Measurements from ENCODE around the gene CAPG.
A peak's percentile ranks its signal among the peaks of the same experiment; 100 is the strongest.
"Not testable (repeated sequence)": the region's sequence is repeated elsewhere in the genome, so short reads cannot be mapped to it uniquely, and the experiment has no call there.

CAPG gene

DNA sequence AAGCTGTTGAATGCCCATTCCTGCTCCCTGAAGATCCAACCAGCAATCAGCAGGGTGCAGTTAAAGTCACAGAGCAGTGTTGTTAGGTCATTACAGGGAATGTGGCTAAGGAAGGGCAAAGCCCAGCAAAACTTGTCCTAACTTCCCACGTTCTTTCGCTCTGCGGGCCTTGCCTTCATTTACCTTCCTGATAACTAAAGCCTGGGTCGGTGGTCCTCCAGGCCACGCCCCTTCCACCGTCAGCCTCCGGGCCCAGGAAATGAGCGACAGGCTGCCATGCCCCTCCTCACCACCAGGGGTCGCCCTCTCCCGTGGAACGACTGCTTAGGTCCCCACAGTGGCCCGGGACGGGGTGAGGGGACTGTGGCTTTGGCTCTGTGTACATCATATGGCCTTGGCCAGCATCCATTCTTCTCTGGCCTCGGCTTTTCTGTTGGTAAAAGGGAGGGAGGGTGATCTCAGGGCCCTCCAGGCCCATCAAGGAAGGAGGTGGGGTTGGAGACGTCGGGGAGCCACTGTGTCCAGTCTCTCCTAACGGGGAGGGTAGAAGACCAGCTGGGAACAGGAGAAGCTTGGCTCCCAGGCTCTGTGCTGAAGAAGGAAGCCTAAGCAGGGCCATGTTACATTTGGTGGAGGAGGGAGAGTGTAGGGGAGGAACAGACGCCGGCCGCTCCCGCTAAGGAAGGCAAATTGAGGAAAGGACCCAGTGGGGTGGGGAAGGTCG lies 10.5 kb upstream of the CAPG start:
- peak; percentile 75 to 85 for DNase-seq (ENCODE audit: low read depth in 2 of 2)

DNA sequence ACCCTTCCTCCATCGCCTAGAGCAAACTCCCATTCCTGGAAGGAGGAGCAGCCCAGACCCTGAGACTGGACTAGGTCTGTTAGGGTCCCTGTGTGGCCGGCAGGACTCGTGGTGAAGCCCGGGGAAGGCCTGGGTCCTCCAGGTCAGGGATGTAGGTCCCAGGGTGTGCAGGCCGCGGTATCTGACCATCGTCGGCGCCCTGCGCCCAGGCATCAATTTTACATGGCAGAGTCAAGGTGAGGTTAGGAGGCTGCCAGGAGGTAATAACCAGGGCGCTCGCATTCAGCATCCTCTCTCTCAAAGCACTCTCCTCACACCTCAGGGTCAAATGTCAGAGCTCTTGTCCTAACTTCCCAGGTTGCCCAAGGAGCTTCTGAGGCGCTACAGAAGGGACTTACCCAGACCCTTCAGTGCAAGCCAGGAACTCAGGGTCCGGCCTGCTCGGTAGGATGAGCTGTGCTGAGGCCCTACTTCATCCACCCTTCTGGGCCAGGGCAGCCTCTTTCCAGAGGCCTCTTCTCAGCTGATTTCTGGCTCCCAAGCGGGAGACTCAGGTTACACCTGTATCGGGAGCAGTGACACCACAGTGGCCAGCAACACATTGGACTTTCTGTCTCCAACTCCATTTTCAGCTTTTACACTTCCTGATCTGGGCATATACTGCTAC lies 9.0 kb upstream of the CAPG start:
- no peak for DNase-seq (ENCODE audit: low read depth in 2 of 2)

DNA sequence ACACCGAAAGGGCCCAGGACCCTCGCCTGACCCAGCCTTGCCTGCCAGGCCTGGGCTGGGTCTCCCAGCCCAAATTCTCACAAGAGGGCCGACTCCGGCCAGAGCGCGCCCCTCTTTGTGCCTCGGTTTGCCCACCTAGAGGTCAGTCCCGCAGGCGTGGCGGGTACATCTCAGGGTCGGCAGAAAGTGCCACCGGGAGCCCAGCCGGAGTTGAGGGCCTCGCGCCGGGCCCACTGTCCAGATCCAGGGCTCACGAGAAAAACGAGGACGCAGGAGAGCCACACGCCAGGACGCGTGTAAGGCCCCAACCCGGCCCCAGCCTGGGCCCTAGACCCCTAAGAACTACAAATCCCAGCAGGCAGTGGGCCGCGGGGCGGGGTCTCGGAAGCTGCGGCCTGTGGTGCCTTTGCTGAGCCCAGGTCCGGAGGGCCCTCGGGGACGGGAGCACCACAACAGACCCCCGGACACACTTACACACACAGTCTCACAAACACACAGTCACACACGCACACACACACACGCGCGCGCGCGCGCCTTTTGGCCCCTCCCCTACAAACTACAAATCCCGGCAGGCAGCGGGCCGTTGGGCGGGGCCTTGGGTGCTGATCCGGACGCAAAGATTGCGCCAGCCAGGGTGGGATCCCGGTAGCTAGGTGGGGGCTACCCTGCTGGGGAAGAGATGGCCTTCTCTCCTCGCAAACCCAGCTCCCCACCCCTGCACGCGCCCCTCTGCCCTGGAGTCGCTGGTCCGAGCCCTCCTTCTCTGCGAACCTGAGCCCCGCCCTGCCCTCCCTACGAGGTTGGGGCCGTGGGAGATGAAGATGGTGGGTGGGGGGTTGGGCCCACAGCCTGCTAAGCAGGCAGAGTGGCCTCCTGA lies 8.2 kb upstream of the CAPG start, which contains the start of gene SH2D6:
TSS of gene SH2D6 (plus strand) at position 583 of the 877 bp plus-strand sequence. CDS start 10,752 bp downstream, outside the sequence.
- peak; percentile 64 for DNase-seq (ENCODE audit: low read depth in 2 of 2)

DNA sequence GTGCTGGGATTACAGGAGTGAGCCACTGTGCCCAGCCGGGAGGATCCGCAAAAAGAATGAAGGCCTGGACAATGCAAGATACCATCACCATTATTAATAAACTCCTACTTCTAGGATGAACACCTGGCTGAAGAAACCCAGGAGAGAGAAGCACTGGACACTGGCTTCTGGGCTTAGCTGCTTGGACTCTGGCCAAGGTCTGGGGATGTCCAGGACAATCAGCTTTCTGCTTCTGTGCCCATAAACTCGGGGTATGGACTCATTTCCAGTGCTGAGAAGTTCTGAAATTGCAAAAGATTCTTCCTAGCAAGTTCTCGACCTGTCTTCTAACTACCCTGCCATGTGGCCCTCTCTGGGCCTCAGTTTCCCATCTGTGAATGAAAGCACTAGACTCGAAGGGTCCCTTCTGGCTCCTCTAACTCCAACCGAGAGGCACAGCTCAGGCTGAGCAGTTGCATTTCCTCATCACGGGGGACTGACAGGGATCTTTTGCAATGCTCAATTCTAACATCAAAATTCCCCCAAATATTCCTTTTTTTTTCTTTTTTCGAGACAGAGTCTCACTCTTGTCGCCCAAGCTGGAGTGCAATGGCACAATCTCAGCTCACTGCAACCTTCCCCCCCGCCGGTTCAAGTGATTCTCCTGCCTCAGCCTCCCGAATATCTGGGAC lies 5.9 kb upstream of the CAPG start:
- DNase-seq (ENCODE audit: low read depth in 2 of 2) = no peak

DNA sequence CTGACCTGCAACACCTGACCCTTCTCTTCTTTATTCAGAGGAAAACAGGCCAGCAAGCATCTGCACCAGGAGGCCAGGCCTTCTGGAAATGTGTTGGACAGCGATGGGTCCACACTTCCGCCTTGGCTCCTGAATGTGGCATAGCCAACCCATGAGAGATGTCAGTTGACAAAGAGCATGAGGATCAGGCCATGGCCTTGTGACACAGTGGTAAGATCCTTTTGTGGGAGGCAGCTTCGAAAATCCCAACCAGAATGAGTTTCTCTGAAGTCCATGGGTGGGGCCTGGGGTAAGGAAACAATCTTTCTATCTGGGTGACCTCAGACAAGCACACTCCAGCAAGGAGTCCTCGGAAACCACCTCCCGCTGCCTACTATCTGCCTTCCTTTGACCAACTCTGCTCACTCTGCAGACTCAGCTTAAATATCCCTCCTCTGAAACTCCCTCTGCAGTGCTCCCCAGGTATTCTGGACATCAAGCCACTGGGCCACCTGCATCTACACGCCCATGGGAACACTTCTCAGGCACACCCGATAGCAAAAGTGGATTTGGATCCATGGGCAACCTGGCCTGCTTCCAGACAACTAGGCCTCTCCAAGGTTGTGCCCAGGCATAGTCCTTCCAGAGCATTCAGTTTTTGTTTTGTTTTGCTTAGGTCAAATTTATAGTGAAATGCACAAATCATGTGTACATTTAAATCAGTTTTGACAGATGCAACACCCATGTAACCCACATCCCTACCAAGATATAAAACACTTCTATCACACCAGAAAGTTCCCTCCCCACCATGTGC lies 4.8 kb upstream of the CAPG start:
- no peak for DNase-seq (ENCODE audit: low read depth in 2 of 2)

DNA sequence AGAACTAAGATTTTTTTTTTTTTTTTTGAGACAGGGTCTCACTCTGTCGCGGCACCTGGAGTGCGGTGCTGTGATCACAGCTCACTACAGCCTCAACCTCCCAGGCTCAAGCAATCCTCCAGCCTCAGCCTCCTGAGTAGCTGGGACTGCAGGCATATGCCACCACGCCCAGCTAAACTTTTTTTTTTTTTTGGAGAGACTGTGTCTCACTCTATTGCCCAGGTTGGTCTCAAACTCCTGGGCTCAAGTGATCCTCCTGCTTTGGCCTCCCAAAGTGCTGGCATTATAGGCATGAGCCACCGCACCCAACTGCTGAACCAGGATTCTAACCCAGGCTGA lies 4.2 kb upstream of the CAPG start:
- not testable (repeated sequence) for DNase-seq (ENCODE audit: low read depth in 2 of 2)

DNA sequence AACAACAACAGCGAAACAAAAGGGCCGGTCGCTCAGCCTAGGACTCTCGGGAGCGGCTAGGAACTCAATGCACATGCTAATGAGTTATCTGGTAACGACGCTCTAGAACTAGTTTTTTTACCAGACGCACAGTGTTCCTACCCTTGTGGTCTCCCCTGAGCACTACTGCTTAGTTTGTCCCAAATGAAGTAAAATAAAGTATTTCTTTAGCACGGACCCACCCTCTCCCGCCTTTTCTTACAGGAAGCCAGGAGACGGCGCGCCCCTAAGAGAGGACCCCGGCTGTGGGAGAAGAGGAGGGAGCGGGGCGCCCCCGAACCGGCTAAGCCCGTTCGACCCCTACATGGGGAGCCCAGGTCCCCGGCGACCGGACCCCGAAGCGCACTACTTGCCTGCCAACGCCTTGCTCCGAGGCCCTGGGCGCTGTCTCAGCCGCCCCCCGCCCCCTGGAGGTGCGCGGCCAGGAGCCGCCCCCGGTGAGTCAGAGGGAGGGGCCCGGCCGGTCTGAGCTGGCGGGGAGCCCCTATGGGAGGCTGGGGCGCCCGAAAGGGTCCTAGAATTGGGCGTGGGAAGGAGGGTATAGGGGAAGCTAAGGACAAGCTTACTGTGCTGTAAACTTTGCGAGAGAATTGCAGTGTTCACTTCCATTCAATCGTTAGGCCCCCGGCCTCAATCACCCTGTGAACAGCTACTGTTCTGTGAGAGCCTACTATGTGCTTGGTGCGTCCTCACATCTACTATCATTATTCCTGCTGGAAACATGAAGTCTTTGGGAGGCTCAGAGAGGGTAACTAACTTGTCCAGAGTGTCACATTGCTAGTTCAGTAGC lies 3.6 kb upstream of the CAPG start:
- peak in 1 of 2 donors; percentile 19 for DNase-seq (ENCODE audit: low read depth in 2 of 2)

DNA sequence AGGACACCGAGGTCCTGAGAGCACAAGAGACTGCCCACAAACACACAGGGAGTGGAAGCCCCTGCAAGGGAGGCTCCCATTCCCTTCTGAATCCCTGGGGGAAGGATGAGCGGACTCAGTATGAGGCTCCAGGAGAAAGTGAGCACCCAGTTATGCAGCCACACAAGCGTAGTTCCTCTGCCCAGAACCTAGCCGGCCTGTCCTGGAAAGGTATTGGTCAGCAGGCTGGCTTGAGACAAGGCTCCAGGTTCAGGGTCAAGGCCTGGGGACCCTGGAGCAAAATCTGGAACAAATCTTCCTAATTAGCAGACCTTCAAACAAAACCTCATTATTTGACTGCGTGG lies 1.2 kb upstream of the CAPG start:
- no peak for DNase-seq (ENCODE audit: low read depth in 2 of 2)

DNA sequence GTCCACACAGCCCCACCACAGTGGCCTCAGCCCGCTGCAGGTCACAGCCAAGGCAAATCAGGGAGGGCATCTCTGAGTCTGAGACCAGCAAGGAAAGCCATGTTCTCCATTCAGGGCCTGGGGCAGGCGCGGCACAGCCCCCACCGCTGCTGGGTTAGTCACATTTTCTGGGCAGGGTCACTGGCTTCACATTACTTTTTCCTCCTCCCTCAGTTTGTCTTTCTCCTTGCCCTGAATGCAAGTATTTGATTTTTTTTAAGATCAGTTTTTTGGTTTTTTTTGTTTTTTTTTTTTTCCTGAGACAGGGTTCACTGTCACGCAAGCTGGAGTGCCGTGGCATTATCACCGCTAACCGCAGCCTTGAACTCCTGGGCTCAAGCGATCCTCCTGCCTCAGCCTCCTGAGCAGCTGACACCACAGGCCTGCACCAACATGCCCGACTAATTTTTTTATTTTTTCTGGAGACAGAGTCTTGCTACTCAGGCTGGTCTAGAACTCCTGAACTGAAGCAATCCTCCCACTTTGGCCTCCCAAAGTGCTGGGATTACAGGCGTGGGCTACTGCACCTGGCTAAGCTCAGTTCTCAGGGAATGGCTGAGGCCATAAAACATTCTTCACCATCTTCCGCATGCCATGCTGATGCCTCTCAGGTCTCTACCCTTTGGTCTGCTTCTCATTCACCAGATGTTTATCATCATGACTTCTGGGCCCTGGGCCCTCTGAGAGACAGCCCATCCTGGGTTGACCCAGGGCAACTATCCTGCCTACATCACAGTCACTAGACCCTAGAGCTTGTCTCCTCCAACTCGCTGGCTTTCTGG lies 628 bp upstream of the CAPG start:
- no peak for DNase-seq (ENCODE audit: low read depth in 2 of 2)

DNA sequence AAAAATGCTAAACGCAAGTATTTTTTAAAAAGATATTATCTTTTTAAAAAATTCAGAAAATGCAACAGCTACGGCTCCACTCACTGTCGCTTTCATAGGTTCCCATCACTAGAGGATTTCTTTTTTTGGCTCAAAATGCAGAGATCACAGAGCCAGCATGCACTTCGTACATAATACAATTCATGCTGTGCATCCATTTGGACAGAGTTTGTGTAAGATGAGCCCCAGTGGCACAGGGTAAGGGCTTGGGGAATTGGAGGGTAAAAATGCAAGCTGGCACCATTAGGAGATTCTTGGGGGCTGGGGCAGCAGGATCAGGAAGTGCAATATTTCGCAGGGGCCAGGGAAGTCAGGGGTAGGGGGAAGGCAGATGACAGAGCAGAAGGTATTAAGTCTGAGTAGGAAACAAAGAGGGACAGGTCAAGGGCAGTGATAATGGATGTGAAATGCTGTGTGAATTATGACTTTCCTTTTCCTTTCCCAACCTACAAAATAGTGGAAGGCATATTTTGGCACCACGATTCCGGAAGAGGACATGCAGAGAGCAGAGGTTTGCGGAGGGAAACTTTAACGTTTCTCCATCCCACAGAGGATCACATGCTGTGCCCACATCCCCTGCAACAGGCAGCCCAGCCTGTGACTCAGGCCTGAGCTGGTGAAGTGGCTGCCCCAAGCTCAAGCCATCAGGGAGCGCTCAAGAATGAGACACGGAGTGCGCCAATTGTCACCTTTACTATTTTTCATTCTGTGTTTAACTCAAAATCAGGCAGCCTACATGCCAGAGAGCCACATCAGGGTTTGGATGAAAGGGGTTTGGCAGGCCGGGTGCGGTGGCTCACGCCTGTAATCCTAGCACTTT lies 4.7 kb downstream of the CAPG start:
- peak; percentile 44 to 58 for DNase-seq (ENCODE audit: low read depth in 2 of 2)

DNA sequence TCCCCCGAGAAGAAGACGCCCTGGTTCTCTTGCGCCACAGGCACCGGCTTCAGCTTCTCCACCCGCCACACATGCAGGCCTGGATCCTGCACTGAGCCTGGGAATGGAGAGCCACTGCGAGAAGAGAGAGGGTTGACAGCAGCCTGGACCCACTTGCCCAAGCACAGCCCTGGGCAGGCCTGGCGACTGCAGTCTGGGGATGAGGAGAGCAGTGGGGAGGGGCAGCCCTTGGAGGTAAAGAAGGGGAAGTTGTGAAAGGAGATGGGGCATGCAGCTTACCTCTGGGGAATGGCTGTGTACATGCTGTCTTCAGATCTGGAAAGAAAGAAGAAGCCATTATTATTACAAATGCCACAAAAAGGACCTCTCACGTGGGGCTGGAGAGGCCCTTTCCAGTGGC lies 8.3 kb downstream of the CAPG start:
- DNase-seq (ENCODE audit: low read depth in 2 of 2) = no peak

DNA sequence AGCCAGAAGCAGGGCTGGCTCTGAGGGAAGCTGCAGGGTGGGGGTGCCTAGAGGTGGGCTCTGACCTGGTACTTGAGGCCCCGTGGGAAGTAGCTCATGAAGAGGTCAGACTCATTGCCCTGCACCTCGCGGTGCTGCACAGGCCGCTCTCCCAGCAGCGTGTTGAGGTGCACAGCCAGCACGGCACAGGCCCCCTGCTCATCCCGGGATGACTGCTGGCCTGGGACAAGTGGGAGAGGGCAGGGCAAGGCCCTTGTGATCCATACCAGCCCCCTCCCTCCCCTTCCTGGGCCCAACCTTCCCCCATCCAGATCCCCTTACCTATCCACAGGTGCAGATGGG lies 8.7 kb downstream of the CAPG start:
- DNase-seq (ENCODE audit: low read depth in 2 of 2) = no peak

DNA sequence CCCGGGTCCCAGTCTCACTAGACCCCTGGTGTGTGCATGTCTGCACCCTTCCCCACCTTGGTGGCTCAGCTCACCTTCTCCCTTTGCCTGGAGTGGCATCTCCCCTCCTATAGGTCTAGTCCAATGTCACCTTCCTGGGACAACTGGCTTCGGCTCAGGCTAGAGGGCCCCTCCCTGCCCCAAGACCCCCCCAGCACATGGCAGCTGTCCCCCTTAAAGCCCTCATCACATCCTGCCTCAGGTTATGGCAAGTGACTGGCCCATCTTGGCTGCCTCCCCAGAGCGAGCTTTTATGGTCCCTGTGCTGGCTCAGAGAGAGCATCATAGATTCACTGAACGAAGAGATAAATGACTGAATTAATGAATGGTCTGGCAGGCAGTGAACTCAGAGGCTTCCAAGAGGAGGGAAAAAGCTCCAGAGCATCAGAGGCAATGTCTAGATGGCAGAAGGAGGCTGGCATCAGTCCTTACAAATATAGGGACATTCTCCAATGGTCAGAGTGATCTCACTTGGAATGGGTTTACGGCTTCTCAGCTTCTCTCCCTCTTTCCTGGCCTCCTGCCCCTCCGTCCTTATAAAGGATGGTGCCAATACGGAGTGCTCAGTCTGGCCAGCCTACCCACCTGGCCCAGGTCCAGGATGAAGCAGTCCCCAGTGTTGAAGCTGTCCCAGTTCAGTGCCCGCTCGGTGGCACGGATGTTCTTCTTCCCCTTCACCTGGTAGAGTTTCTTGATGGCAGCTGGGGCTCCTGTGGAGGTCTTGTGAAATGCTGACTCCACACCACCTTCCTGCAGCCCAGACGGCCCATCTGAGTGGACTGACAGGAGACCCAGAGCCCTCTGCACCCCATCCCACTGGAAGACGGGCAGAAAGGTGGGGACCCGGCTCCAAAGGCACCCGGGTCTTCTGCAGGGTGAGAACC lies 9.4 kb downstream of the CAPG start:
- no peak for DNase-seq (ENCODE audit: low read depth in 2 of 2)

DNA sequence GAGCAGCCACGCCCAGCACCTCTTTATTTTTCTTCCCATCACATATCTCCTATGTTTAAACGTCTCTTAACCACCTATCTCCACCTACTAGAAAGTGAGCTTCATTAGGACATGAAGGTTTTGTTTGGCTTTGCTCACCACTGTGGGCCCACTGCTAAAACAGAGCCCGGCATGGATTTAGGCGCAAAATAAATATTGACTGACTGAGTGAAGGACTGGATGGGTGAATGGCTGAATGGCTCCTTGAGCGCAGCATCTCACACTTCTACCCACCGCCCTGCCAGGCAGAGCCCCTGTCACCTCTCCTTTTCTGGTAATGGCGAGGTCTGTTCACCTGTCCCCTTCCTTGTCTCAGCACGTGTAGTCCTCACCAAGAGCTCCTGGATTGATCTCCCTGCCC lies 10.1 kb downstream of the CAPG start:
- no peak for DNase-seq (ENCODE audit: low read depth in 2 of 2)

DNA sequence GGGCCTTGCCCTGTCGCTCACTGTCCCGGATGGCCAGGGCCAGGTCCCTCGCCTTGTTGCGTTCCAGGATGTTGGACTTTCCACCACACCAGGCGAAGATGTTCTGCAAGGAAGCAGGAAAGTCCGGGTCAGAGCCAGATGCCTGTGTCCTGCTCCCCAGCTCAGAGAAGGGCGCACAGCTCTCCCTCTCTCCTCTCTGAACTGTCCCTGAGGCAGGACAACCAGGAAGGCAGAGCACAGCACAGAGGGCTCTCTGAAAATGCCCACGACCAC lies 11.0 kb downstream of the CAPG start:
- DNase-seq (ENCODE audit: low read depth in 2 of 2) = no peak

DNA sequence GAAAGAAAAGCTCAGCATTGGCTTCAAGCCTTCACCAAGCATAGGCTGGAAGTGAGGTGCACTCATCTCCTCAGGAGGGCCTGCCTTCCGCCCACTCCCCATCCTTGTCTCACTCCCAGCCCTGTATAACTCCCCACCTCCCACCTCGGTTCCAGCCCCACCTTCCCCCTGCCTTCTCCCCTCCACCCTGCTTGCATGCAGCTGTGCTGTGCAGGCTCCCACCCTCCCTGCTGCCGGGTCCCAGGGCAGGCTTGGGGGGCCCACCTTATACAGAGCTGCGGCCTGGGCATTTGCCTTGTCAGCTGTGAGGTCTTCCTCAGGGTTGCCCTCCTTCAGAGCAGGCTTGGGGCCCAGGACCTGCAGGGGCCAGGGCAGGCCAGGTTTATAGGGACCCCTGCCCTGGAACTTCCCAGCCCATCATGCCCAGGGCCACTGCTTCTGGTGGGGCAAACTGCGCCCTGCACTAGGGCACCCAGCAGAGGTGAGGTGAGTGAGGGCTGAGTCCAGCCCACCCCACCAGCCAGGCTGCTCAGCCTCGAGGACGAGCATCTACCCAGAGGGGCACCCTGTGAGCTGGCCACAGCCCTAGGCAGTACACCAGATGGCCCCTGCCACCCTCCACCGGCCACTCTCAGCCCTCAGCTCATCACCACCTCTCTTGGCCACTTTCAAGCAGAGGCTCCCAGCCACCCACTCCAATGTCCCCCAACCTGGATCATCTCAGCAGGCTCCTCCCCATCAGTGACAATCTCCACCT lies 11.6 kb downstream of the CAPG start:
- no peak for DNase-seq (ENCODE audit: low read depth in 2 of 2)

DNA sequence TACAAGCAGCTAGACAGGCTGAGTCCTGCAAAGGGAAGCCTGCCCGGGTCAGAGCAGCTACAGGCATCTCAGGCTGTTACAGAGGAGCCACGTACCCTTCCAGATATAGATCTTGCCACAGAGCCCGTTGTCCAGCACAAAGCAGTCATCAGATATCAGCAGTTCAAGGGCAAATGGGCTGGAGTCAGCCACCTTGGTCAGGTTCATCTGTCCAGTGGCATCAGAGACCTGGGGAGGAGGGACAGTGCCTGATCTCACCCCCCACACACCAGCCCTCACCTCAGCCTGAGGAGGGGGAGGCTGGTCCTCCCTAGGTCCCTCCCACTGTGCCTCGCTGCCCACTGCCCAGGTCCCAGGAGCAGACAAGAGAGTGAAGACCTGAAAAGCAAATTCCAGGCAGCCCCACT lies 12.2 kb downstream of the CAPG start:
- no peak for DNase-seq (ENCODE audit: low read depth in 2 of 2)

All from activated CD8-positive, alpha-beta memory T cell treated with anti-CD3 and anti-CD28 coated beads for 4 hours (primary cell).